Measurements from ENCODE around the gene FUS. TPM values are rescaled to one million over a fixed set of nuclear protein-coding genes. Genes with fewer than 3 reads are reported as not detected.

Gene FUS
- total and polyA plus RNA-seq, 8 donors: 69.4 to 379 (median 109) TPM

DNA sequence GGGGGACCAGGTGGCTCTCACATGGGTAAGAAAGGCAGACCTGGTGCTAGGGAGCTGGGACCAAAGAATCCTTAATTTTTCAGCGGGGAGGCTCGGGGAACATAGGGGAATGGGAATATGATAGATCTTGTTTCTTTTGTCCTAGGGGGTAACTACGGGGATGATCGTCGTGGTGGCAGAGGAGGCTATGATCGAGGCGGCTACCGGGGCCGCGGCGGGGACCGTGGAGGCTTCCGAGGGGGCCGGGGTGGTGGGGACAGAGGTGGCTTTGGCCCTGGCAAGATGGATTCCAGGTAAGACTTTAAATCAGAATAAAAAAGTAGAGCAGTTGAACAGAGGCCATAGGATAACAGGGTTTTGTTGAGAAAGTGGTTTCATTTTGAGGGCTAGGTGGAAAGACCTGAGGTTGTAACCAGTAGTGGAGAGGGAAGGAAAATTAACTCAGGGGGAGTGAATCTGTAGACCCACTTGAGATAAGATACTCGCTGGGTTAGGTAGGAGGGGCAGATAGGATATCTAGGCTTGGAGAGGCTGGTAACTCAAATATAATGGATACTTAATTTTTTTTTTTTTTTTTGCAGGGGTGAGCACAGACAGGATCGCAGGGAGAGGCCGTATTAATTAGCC is 11.0 kb downstream of the FUS start:
- ATAC-seq (no peak), FAIRE-seq (no peak), DNase-seq (no peak)
- Histone ChIP-seq H3K9me3 (no peaks in the 10 kb centered on the region), H3K36me3 (peaks cover 22 to 85% (median 81%) of the 10 kb centered on the region in 3 donors), H3K4me3 (no peak overlapping the region), H3K27me3 (no peaks in the 10 kb centered on the region), H3K27ac (no peak overlapping the region), H3K4me1 (no peaks in the 10 kb centered on the region)
- WGBS, 2 donors: 93 to 94% methylated on average over 17 of the region's 17 CpGs
- no peak for TF ChIP-seq CTCF (IDR thresholded peaks at IDR 0.05)
- intact Hi-C loops (cut with DNase I): no loop called here

GRCh38 chr16:31191697-31192428 is 11.9 kb downstream of the FUS start:
- FAIRE-seq: no peak
- WGBS, 2 donors: 87 to 89% methylated on average over 5 of the region's 5 CpGs
- no peak for ATAC-seq

GRCh38 chr16:31192856-31193642 is 13.1 kb downstream of the FUS start:
- Histone ChIP-seq H3K36me3 (peaks cover 17 to 74% (median 63%) of the 10 kb centered on the region in 3 donors), H3K27ac (no peak overlapping the region), H3K4me1 (no peaks in the 10 kb centered on the region), H3K9me3 (no peaks in the 10 kb centered on the region), H3K27me3 (no peaks in the 10 kb centered on the region), H3K4me3 (no peak overlapping the region)
- intact Hi-C loops (cut with DNase I): no loop called here
- 90 to 92% methylated on average over 16 of the region's 16 CpGs for WGBS, 2 donors
- TF ChIP-seq CTCF (IDR thresholded peaks at IDR 0.05): no peak
- ATAC-seq (no peak), DNase-seq (no peak), FAIRE-seq (no peak)

More at GRCh38 chr16:31191697-31192428, 11.9 kb downstream of the FUS start:
- no peak for TF ChIP-seq CTCF (IDR thresholded peaks at IDR 0.05)
- Histone ChIP-seq H3K27me3 (no peaks in the 10 kb centered on the region), H3K4me1 (no peaks in the 10 kb centered on the region), H3K27ac (no peak overlapping the region), H3K9me3 (no peaks in the 10 kb centered on the region), H3K36me3 (peaks cover 19 to 80% (median 72%) of the 10 kb centered on the region in 3 donors), H3K4me3 (no peak overlapping the region)
- no peak for DNase-seq
- intact Hi-C loops (cut with DNase I): no loop called here

GRCh38 chr16:31193874-31194273 is 13.9 kb downstream of the FUS start:
- WGBS, 2 donors: 82 to 91% methylated on average over 2 of the region's 2 CpGs
- no peak overlapping the region for H3K4me3 ChIP-seq
- H3K4me1 ChIP-seq: no peaks in the 10 kb centered on the region
- no peak overlapping the region for H3K27ac ChIP-seq
- no peaks in the 10 kb centered on the region for H3K27me3 ChIP-seq
- no peak for DNase-seq
- peaks cover 17 to 66% (median 56%) of the 10 kb centered on the region in 3 donors for H3K36me3 ChIP-seq
- no peak for TF ChIP-seq CTCF (IDR thresholded peaks at IDR 0.05)
- intact Hi-C loops (cut with DNase I): no loop called here
- ATAC-seq: no peak
- no peak for FAIRE-seq
- H3K9me3 ChIP-seq: no peaks in the 10 kb centered on the region
